Stomach (tissue), 9 donors: ENCODE measurements around the gene BDKRB1. TPM values are rescaled to one million over a fixed set of nuclear protein-coding genes. Genes with fewer than 3 reads are reported as not detected.

Experiments used
- DNase-seq, 2 donors: peaks; one replicate each; pipeline versions ENCODE4 v3.0.0 to v3.0.0-alpha.2; 2013 to 2019
- H3K27ac ChIP-seq, 5 donors: fragments of 200-600 bp in 4 of 5; sonication (generic) in 4 of 5; one replicate each; pipeline ENCODE4 v1.5.1; 2013 to 2019; ENCODE audit warnings: mild to moderate bottlenecking in 1 of 5, moderate library complexity in 1 of 5
- H3K27me3 ChIP-seq, 3 donors: fragments of 200-600 bp; sonication (generic); one replicate each; pipeline ENCODE4 v1.5.1; 2017 to 2019; ENCODE audit warnings: mixed run types in 1 of 3
- H3K36me3 ChIP-seq, 4 donors: fragments of 200-600 bp; sonication (generic); 1 replicate in 3 of 4; 2 replicates in 1 of 4; pipeline ENCODE4 v1.5.1; 2016 to 2019
- H3K4me1 ChIP-seq, 4 donors: fragments of 200-600 bp; sonication (generic); one replicate each; pipeline ENCODE4 v1.5.1; 2016 to 2019
- H3K4me3 ChIP-seq, 4 donors: fragments of 200-600 bp; sonication (generic) in 3 of 4; one replicate each; pipeline ENCODE4 v1.5.1; 2016 to 2019; ENCODE audit warnings: mild to moderate bottlenecking in 1 of 4
- H3K9me3 ChIP-seq, 4 donors: fragments of 200-600 bp; sonication (generic); one replicate each; pipeline ENCODE4 v1.5.1; 2016 to 2019
- CTCF ChIP-seq, 7 experiments: fragments of 450-650 bp in 4 of 7; fragments of 200-600 bp in 3 of 7; sonication (generic) in 3 of 7; IDR thresholded peaks; one replicate each; pipeline ENCODE4 v1.5.1; 2016 to 2019; ENCODE audit warnings: antibody characterized with exemption in 7 of 7, control low read depth in 2 of 7, mild to moderate bottlenecking in 1 of 7
- EP300 ChIP-seq: sonication (generic); formaldehyde crosslinking; IDR thresholded peaks from one replicate; pipeline ENCODE4 v1.6.1; 2017; ENCODE audit warnings: antibody characterized with exemption
- POLR2A ChIP-seq, 4 donors: fragments of 450-650 bp; IDR thresholded peaks; one replicate each; pipeline ENCODE4 v1.6.1; 2016; ENCODE audit warnings: antibody characterized with exemption in 4 of 4, control low read depth in 2 of 4, mild to moderate bottlenecking in 1 of 4, moderate library complexity in 1 of 4
- POLR2AphosphoS5 ChIP-seq, 3 donors: sonication (generic); formaldehyde crosslinking; IDR thresholded peaks; one replicate each; pipeline ENCODE4 v1.6.1; 2016; ENCODE audit warnings: antibody characterized with exemption in 3 of 3
- WGBS, 5 donors: extraction: QIAGEN DNeasy Blood & Tissue Kit in 3 of 5; methylation state at CpG; one replicate each; pipeline versions ENCODE4 v1.1.5 to v1.1.7; 2013 to 2018; 5-methylcytosine and 5-hydroxymethylcytosine counted together
- intact Hi-C: fragments of 100-400 bp; cut with DNase I; formaldehyde crosslinking; loops from one replicate; pipeline ENCODE4 v1.15.1; 2023; ENCODE audit warnings: low total_unique reads
- polyA plus RNA-seq, 3 donors: library from polyadenylated mRNA; stranded (reverse); fragments of 200-250 nt; gene quantifications; one replicate each; pipeline ENCODE4 v1.2.3, GENCODE V29; 2013
- total RNA-seq, 5 donors: library from RNA; depleted of rRNA; stranded (reverse); fragments of >200 nt; gene quantifications; one replicate each; pipeline versions ENCODE4 v1.1.0 to v1.2.3, GENCODE V29; 2014 to 2016
- donor health status: healthy with polysubstance abuse.
- donor health status: Bipolar disorder and iron deficiency.
- donor health status: healthy.

BDKRB1 gene
- total and polyA plus RNA-seq, 8 donors = 0.92 to 7.1 (median 4.2) TPM; not detected in 3

DNA sequence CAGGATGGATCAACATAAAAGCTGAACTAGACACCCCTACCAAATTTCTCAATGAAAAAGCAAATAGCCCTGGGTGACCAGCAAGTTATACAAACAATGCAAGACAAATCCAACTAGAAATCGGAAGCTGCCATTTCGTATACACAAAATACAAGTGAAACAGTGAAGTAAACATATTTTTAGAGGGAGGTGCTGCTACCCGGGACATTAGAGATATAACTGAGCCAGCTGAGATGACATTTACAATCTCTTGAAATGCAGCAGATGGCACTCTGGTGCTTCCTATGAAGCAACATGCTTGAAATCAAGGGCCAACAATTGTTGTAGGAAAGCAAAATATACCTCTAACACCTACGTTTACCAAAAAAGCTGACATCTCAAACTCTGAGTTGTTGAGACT lies 25.5 kb downstream of the BDKRB1 start:
- no peak overlapping the region for H3K4me3 ChIP-seq
- H3K36me3 ChIP-seq = peaks cover 0 to 38% (median 33%) of the 10 kb centered on the region in 4 donors
- TF ChIP-seq POLR2AphosphoS5 (IDR thresholded peaks at IDR 0.05) (no peak), POLR2A (IDR thresholded peaks at IDR 0.05) (no peak), CTCF (IDR thresholded peaks at IDR 0.05) (no peak), EP300 (no peak)
- H3K27ac ChIP-seq = no peak overlapping the region
- no peaks in the 10 kb centered on the region for H3K27me3 ChIP-seq
- H3K9me3 ChIP-seq = peaks cover 5 to 15% (median 13%) of the 10 kb centered on the region in 4 donors
- WGBS, 5 donors = 46 to 56% (median 50%) methylated on average over 4 of the region's 4 CpGs
- DNase-seq = peak in 1 of 2 donors; percentile 26
- intact Hi-C loops = no loop called here
- H3K4me1 ChIP-seq = peaks cover 0 to 13% (median 5%) of the 10 kb centered on the region in 4 donors

- intact Hi-C loops = no loop called here
- 90 to 94% (median 94%) methylated on average over 9 of the region's 9 CpGs for WGBS, 5 donors
- peaks cover 0 to 13% (median 5%) of the 10 kb centered on the region in 4 donors for H3K4me1 ChIP-seq
- H3K4me3 ChIP-seq = no peak overlapping the region
- H3K27ac ChIP-seq = no peak overlapping the region
- no peak for DNase-seq
- no peak for TF ChIP-seq POLR2AphosphoS5 (IDR thresholded peaks at IDR 0.05)
- TF ChIP-seq CTCF (IDR thresholded peaks at IDR 0.05) = no peak
- TF ChIP-seq POLR2A (IDR thresholded peaks at IDR 0.05) = no peak
- TF ChIP-seq EP300 = no peak
- H3K9me3 ChIP-seq = no peaks in the 10 kb centered on the region
- H3K27me3 ChIP-seq = no peaks in the 10 kb centered on the region
- peaks cover under 1 to 57% (median 55%) of the 10 kb centered on the region in 4 donors for H3K36me3 ChIP-seq
Observed at GRCh38 chr14:96284008-96284407, 28.0 kb downstream of the BDKRB1 start.

DNA sequence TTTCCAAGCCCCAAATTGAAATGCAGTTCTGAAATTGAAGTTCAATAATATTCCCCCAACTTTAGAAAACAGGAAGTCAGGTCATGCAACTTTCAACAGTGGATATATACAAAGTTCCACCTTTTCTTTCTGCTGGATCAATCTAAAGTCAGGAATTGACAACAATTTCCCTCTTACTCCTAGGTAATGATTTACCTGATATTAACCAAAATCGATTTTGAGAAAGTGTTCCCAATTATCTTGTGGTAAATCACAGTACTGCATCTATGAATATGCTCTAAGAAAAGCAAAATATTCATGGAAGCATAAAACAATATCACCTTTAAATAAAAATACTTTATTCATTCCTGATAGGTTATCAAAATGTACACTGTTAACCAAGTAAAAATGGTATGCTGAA lies 28.4 kb downstream of the BDKRB1 start:
- Histone ChIP-seq H3K36me3 (peaks cover 5 to 62% (median 59%) of the 10 kb centered on the region in 4 donors), H3K9me3 (no peaks in the 10 kb centered on the region), H3K27ac (peak overlapping the region in 1 of 5 donors; percentile 83), H3K27me3 (no peaks in the 10 kb centered on the region), H3K4me1 (peaks cover 0 to 13% (median 5%) of the 10 kb centered on the region in 4 donors), H3K4me3 (no peak overlapping the region)
- no peak for TF ChIP-seq POLR2A (IDR thresholded peaks at IDR 0.05)
- TF ChIP-seq EP300 = no peak
- 17 to 42% (median 33%) methylated on average over 1 of the region's 1 CpG for WGBS, 5 donors
- no peak for DNase-seq
- intact Hi-C loops = no loop called here

DNA sequence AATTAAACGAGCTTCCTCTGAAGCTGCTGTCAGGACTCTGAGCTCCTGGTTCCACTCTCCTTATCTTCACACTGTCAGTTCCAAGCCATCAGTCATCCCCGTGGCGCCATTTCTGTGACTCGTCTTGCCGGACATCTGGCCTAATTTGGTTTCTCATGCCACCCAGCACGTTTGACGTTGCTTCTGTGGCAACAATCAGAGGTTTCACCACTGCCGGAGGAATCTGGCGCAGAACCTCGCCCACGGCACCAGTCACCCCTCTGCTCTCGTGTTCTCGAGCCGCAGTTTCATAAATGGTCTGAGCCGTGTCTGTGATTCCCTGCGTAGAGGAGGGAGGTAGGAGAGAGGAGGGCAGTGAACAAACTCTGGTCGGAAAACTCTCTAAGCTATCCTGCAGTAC lies 29.7 kb downstream of the BDKRB1 start:
- intact Hi-C loops = no loop called here
- peaks cover 0 to 13% (median 5%) of the 10 kb centered on the region in 4 donors for H3K4me1 ChIP-seq
- H3K36me3 ChIP-seq = peaks cover 17 to 74% (median 68%) of the 10 kb centered on the region in 4 donors
- no peak overlapping the region for H3K4me3 ChIP-seq
- no peaks in the 10 kb centered on the region for H3K27me3 ChIP-seq
- H3K9me3 ChIP-seq = no peaks in the 10 kb centered on the region
- peak overlapping the region in 3 of 5 donors; percentile 17 to 83 (median 27) for H3K27ac ChIP-seq
- WGBS, 5 donors = 61 to 76% (median 75%) methylated on average over 16 to 17 of the region's 17 CpGs
- peak in 1 of 2 donors; percentile 51 for DNase-seq
- TF ChIP-seq EP300 (peak; percentile 80), CTCF (IDR thresholded peaks at IDR 0.05) (no peak), POLR2AphosphoS5 (IDR thresholded peaks at IDR 0.05) (peak; percentile 25 to 95 (median 64)), POLR2A (IDR thresholded peaks at IDR 0.05) (no peak)

DNA sequence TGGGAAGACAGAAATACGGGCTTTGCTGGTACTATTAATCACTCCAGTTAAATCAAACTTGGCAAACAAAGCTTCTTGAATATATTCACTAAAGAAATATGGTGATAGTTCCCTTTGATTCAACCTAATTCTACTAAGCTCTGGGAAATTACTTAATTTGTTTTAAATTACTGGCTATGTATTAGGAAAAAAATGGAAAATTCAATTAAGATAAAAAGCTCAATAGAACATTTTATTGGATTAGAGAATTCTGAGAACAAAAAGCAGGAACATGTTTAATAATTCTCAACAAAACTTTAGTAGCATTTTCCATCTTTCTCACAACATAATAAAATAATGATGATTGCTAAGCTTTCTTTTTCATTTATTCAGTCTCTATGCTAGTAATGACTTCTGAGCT lies 30.2 kb downstream of the BDKRB1 start:
- no peak overlapping the region for H3K4me3 ChIP-seq
- peak overlapping the region in 2 of 5 donors; percentile 27 to 83 for H3K27ac ChIP-seq
- H3K9me3 ChIP-seq = no peaks in the 10 kb centered on the region
- intact Hi-C loops = no loop called here
- TF ChIP-seq EP300 = no peak
- no peak for TF ChIP-seq POLR2AphosphoS5 (IDR thresholded peaks at IDR 0.05)
- no peak for TF ChIP-seq CTCF (IDR thresholded peaks at IDR 0.05)
- TF ChIP-seq POLR2A (IDR thresholded peaks at IDR 0.05) = no peak
- 55 to 83% (median 79%) methylated on average over 1 of the region's 1 CpG for WGBS, 5 donors
- H3K4me1 ChIP-seq = peaks cover 0 to 13% (median 5%) of the 10 kb centered on the region in 4 donors
- no peak for DNase-seq
- H3K27me3 ChIP-seq = no peaks in the 10 kb centered on the region
- peaks cover 19 to 80% (median 73%) of the 10 kb centered on the region in 4 donors for H3K36me3 ChIP-seq
